ENCODE results near the gene MPP2. TPM values are rescaled to one million over a fixed set of nuclear protein-coding genes. Genes with fewer than 3 reads are reported as not detected.

The MPP2 gene
- total RNA-seq, 1 experiment from 2014 or later, result 1.2 TPM

GRCh38 chr17:43868226-43868994 is 38.9 kb downstream of the MPP2 start:
- Histone ChIP-seq H3K36me3 (no peaks in the 10 kb centered on the region), H3K27ac (no peak overlapping the region), H3K9me3 (replicated peaks) (no peaks in the 10 kb centered on the region; the same call in 1 of the 2 replicates), H3K4me3 (no peak overlapping the region), H3K4me1 (replicated peaks) (0 out of 2 replicates have a peak, but pooled peaks cover 5% of the 10 kb centered on the region), H3K27me3 (replicated peaks) (peaks cover 33% of the 10 kb centered on the region)
- DNase-seq (ENCODE audit: low read depth in 1 of 2, low spot score in 2 of 2), result no peak

- no peak overlapping the region for H3K27ac ChIP-seq
- no peaks in the 10 kb centered on the region for H3K36me3 ChIP-seq
- H3K27me3 ChIP-seq (replicated peaks), result peaks cover 25% of the 10 kb centered on the region
- H3K4me3 ChIP-seq, result no peak overlapping the region
- no peak for DNase-seq (ENCODE audit: low read depth in 1 of 2, low spot score in 2 of 2)
- H3K4me1 ChIP-seq (replicated peaks), result no peaks in the 10 kb centered on the region
- H3K9me3 ChIP-seq (replicated peaks), result no peaks in the 10 kb centered on the region; the same call in 1 of the 2 replicates
Observed at GRCh38 chr17:43864161-43864984, 43.0 kb downstream of the MPP2 start.

GRCh38 chr17:43861960-43862359 is 45.4 kb downstream of the MPP2 start:
- peaks cover 12% of the 10 kb centered on the region for H3K9me3 ChIP-seq (replicated peaks)
- H3K36me3 ChIP-seq, result no peaks in the 10 kb centered on the region
- peaks cover 17% of the 10 kb centered on the region for H3K27me3 ChIP-seq (replicated peaks)
- H3K4me1 ChIP-seq (replicated peaks), result no peaks in the 10 kb centered on the region
- H3K4me3 ChIP-seq, result no peak overlapping the region
- DNase-seq (ENCODE audit: low read depth in 1 of 2, low spot score in 2 of 2), result no peak
- no peak overlapping the region for H3K27ac ChIP-seq

- H3K36me3 ChIP-seq, result no peaks in the 10 kb centered on the region
- peaks cover 14% of the 10 kb centered on the region for H3K9me3 ChIP-seq (replicated peaks)
- H3K4me3 ChIP-seq, result no peak overlapping the region
- no peaks in the 10 kb centered on the region for H3K4me1 ChIP-seq (replicated peaks)
- no peak for DNase-seq (ENCODE audit: low read depth in 1 of 2, low spot score in 2 of 2)
- no peak overlapping the region for H3K27ac ChIP-seq
- peaks cover 15% of the 10 kb centered on the region for H3K27me3 ChIP-seq (replicated peaks)
Observed at GRCh38 chr17:43860927-43861622, 46.3 kb downstream of the MPP2 start.

- no peak for DNase-seq (ENCODE audit: low read depth in 1 of 2, low spot score in 2 of 2)
Observed at GRCh38 chr17:43860077-43860725, 47.1 kb downstream of the MPP2 start.

GRCh38 chr17:43857957-43858600 is 49.3 kb downstream of the MPP2 start:
- Histone ChIP-seq H3K27me3 (replicated peaks) (peaks cover 26% of the 10 kb centered on the region), H3K27ac (no peak overlapping the region), H3K4me1 (replicated peaks) (no peaks in the 10 kb centered on the region), H3K36me3 (no peaks in the 10 kb centered on the region), H3K4me3 (no peak overlapping the region), H3K9me3 (replicated peaks) (peaks cover 14% of the 10 kb centered on the region)
- no peak for DNase-seq (ENCODE audit: low read depth in 1 of 2, low spot score in 2 of 2)

More at GRCh38 chr17:43860077-43860725, 47.1 kb downstream of the MPP2 start:
- no peak overlapping the region for H3K4me3 ChIP-seq
- H3K27ac ChIP-seq, result no peak overlapping the region
- H3K36me3 ChIP-seq, result no peaks in the 10 kb centered on the region
- peaks cover 16% of the 10 kb centered on the region for H3K27me3 ChIP-seq (replicated peaks)
- H3K9me3 ChIP-seq (replicated peaks), result peaks cover 14% of the 10 kb centered on the region
- H3K4me1 ChIP-seq (replicated peaks), result no peaks in the 10 kb centered on the region

- DNase-seq (ENCODE audit: low read depth in 1 of 2, low spot score in 2 of 2), result peak in 1 of 2 experiments; percentile 37
- no peaks in the 10 kb centered on the region for H3K36me3 ChIP-seq
- peaks cover 14% of the 10 kb centered on the region for H3K9me3 ChIP-seq (replicated peaks)
- H3K27ac ChIP-seq, result no peak overlapping the region
- peaks cover 30% of the 10 kb centered on the region for H3K27me3 ChIP-seq (replicated peaks)
- H3K4me1 ChIP-seq (replicated peaks), result no peaks in the 10 kb centered on the region
- H3K4me3 ChIP-seq, result no peak overlapping the region
Observed at GRCh38 chr17:43857141-43857540, 50.2 kb downstream of the MPP2 start.

- Histone ChIP-seq H3K36me3 (no peaks in the 10 kb centered on the region), H3K27ac (no peak overlapping the region), H3K27me3 (replicated peaks) (peaks cover 30% of the 10 kb centered on the region), H3K4me1 (replicated peaks) (no peaks in the 10 kb centered on the region), H3K9me3 (replicated peaks) (peaks cover 14% of the 10 kb centered on the region), H3K4me3 (no peak overlapping the region)
- no peak for DNase-seq (ENCODE audit: low read depth in 1 of 2, low spot score in 2 of 2)
Observed at GRCh38 chr17:43856141-43856540, 51.2 kb downstream of the MPP2 start.

GRCh38 chr17:43855061-43855460 is 52.3 kb downstream of the MPP2 start:
- no peaks in the 10 kb centered on the region for H3K4me1 ChIP-seq (replicated peaks)
- no peak overlapping the region for H3K4me3 ChIP-seq
- H3K27me3 ChIP-seq (replicated peaks), result peaks cover 30% of the 10 kb centered on the region
- peaks cover 14% of the 10 kb centered on the region for H3K9me3 ChIP-seq (replicated peaks)
- no peak overlapping the region for H3K27ac ChIP-seq
- no peak for DNase-seq (ENCODE audit: low read depth in 1 of 2, low spot score in 2 of 2)
- no peaks in the 10 kb centered on the region for H3K36me3 ChIP-seq

GRCh38 chr17:43854498-43854897 is 52.8 kb downstream of the MPP2 start:
- Histone ChIP-seq H3K4me1 (replicated peaks) (no peaks in the 10 kb centered on the region), H3K27ac (no peak overlapping the region), H3K4me3 (no peak overlapping the region), H3K36me3 (no peaks in the 10 kb centered on the region), H3K27me3 (replicated peaks) (peaks cover 35% of the 10 kb centered on the region), H3K9me3 (replicated peaks) (peaks cover 14% of the 10 kb centered on the region)
- no peak for DNase-seq (ENCODE audit: low read depth in 1 of 2, low spot score in 2 of 2)

- Histone ChIP-seq H3K4me1 (replicated peaks) (no peaks in the 10 kb centered on the region), H3K27me3 (replicated peaks) (peaks cover 35% of the 10 kb centered on the region), H3K27ac (no peak overlapping the region), H3K4me3 (no peak overlapping the region), H3K9me3 (replicated peaks) (peaks cover 14% of the 10 kb centered on the region), H3K36me3 (no peaks in the 10 kb centered on the region)
- DNase-seq (ENCODE audit: low read depth in 1 of 2, low spot score in 2 of 2), result no peak
Observed at GRCh38 chr17:43853546-43853945, 53.8 kb downstream of the MPP2 start.

GRCh38 chr17:43852571-43852970 is 54.8 kb downstream of the MPP2 start:
- Histone ChIP-seq H3K27ac (no peak overlapping the region), H3K4me3 (no peak overlapping the region), H3K9me3 (replicated peaks) (peaks cover 8% of the 10 kb centered on the region), H3K36me3 (no peaks in the 10 kb centered on the region), H3K27me3 (replicated peaks) (peaks cover 39% of the 10 kb centered on the region), H3K4me1 (replicated peaks) (no peaks in the 10 kb centered on the region)
- DNase-seq (ENCODE audit: low read depth in 1 of 2, low spot score in 2 of 2), result no peak

GRCh38 chr17:43849116-43849515 is 58.2 kb downstream of the MPP2 start:
- DNase-seq (ENCODE audit: low read depth in 1 of 2, low spot score in 2 of 2), result no peak
- peaks cover 22% of the 10 kb centered on the region for H3K27me3 ChIP-seq (replicated peaks)
- H3K36me3 ChIP-seq, result no peaks in the 10 kb centered on the region
- H3K4me3 ChIP-seq, result no peak overlapping the region
- H3K27ac ChIP-seq, result no peak overlapping the region
- no peaks in the 10 kb centered on the region for H3K9me3 ChIP-seq (replicated peaks)
- no peaks in the 10 kb centered on the region for H3K4me1 ChIP-seq (replicated peaks)

Data from SJSA1 (cell line).